Muscle layer of duodenum (tissue), 2 donors: ENCODE measurements around the gene THOC5.
"Not testable (repeated sequence)": the region's sequence is repeated elsewhere in the genome, so short reads cannot be mapped to it uniquely, and the experiment has no call there.

Experiments used
- H3K27ac ChIP-seq: one replicate; pipeline ENCODE4 v1.7.0; 2013; ENCODE audit warnings: mild to moderate bottlenecking, low read length
- H3K27me3 ChIP-seq: one replicate; pipeline ENCODE4 v1.7.0; 2013; ENCODE audit warnings: low read depth, mild to moderate bottlenecking, control low read depth, low read length
- H3K36me3 ChIP-seq, 2 donors: one replicate each; pipeline ENCODE4 v1.7.0; 2013; ENCODE audit warnings: low read length in 2 of 2, control low read depth in 1 of 2, mild to moderate bottlenecking in 1 of 2; ENCODE audit not compliant: insufficient read depth in 2 of 2, control insufficient read depth in 1 of 2
- H3K4me1 ChIP-seq, 2 donors: one replicate each; pipeline ENCODE4 v1.7.0; 2013; ENCODE audit warnings: low read length in 2 of 2, mild to moderate bottlenecking in 2 of 2, control low read depth in 1 of 2, moderate library complexity in 1 of 2; ENCODE audit not compliant: insufficient read depth in 2 of 2, control insufficient read depth in 1 of 2
- H3K4me3 ChIP-seq, 2 donors: one replicate each; pipeline ENCODE4 v1.7.0; 2013; ENCODE audit warnings: low read length in 2 of 2, low read depth in 1 of 2, mild to moderate bottlenecking in 1 of 2
- H3K9me3 ChIP-seq, 2 donors: one replicate each; pipeline ENCODE4 v1.7.0; 2013; ENCODE audit warnings: low read length in 2 of 2, control low read depth in 1 of 2, mild to moderate bottlenecking in 1 of 2; ENCODE audit not compliant: control insufficient read depth in 1 of 2
- donor health status: healthy.

THOC5 gene

GRCh38 chr22:29553351-29554224, at the start of gene THOC5:
TSS of gene THOC5 (minus strand) at chr22:29553757. CDS start at chr22:29549147, 4,610 bp downstream.
- Histone ChIP-seq H3K27ac (peak within 1 kb of the TSS; percentile 80), H3K27me3 (no peaks in the 10 kb centered on the region), H3K4me3 (peak within 1 kb of the TSS; percentile 80 to 94), H3K36me3 (peaks cover 12 to 32% of the 10 kb centered on the region in 2 donors), H3K4me1 (peaks cover 4 to 11% of the 10 kb centered on the region in 2 donors), H3K9me3 (no peaks in the 10 kb centered on the region)

DNA sequence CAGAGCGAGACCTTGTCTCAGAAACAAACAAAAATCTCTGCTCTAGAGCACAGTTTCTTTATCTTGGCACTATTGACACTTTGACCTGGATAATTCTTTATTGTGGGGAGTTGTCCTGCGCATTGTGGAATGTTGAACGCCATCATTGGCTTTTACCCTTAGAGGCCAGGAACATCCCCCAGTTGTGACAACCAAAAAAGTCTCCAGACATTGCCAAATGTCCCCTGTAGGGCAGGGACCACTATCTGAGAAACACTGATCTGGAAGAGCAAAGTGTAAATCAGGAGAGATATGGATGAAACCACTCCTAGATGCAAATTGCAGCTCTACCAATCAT, 45.1 kb upstream of the THOC5 start:
- no peak overlapping the region for H3K27ac ChIP-seq
- H3K27me3 ChIP-seq = no peaks in the 10 kb centered on the region
- H3K36me3 ChIP-seq = peaks cover 0 to 1% of the 10 kb centered on the region in 2 donors
- H3K4me1 ChIP-seq = no peaks in the 10 kb centered on the region
- no peaks in the 10 kb centered on the region for H3K9me3 ChIP-seq
- H3K4me3 ChIP-seq = no peak overlapping the region

- H3K4me1 ChIP-seq, H3K9me3 ChIP-seq, H3K27me3 ChIP-seq, H3K36me3 ChIP-seq, H3K27ac ChIP-seq, H3K4me3 ChIP-seq: not testable (repeated sequence)
Measured at GRCh38 chr22:29597871-29598683, 44.5 kb upstream of the THOC5 start.

GRCh38 chr22:29596408-29596807, 42.9 kb upstream of the THOC5 start:
- H3K27ac ChIP-seq = no peak overlapping the region
- H3K4me3 ChIP-seq = no peak overlapping the region
- H3K4me1 ChIP-seq = no peaks in the 10 kb centered on the region

GRCh38 chr22:29594447-29594846, 40.9 kb upstream of the THOC5 start:
- not testable (repeated sequence) for H3K27ac ChIP-seq, H3K36me3 ChIP-seq, H3K4me1 ChIP-seq, H3K4me3 ChIP-seq, H3K9me3 ChIP-seq, H3K27me3 ChIP-seq

More at GRCh38 chr22:29596408-29596807, 42.9 kb upstream of the THOC5 start:
- H3K9me3 ChIP-seq = no peaks in the 10 kb centered on the region
- H3K36me3 ChIP-seq = no peaks in the 10 kb centered on the region
- H3K27me3 ChIP-seq = no peaks in the 10 kb centered on the region

DNA sequence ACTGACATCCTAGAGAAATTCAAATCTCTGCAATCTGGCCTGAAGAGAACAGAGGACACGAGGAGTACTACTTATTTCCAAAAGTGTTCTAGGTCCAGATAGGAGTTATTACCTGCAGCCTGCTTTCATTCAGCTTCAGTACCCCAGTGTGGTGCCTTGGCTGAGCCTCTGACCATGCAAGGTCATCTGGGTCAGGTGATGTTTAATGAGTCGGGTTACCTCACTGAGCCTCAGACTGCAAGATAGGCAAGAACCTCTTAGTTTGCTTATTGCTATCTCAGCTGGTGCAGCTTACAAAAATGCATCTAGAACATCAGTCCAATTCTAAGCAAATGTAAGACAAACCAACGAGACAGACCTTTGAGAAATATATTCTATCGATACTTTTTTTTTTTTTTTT, 40.4 kb upstream of the THOC5 start:
- H3K9me3 ChIP-seq = no peaks in the 10 kb centered on the region
- H3K27me3 ChIP-seq = no peaks in the 10 kb centered on the region
- no peak overlapping the region for H3K27ac ChIP-seq
- no peaks in the 10 kb centered on the region for H3K36me3 ChIP-seq
- H3K4me3 ChIP-seq = no peak overlapping the region
- no peaks in the 10 kb centered on the region for H3K4me1 ChIP-seq

- no peak overlapping the region for H3K27ac ChIP-seq
- H3K4me3 ChIP-seq = no peak overlapping the region
- H3K27me3 ChIP-seq = no peaks in the 10 kb centered on the region
- H3K36me3 ChIP-seq = no peaks in the 10 kb centered on the region
- no peaks in the 10 kb centered on the region for H3K4me1 ChIP-seq
- H3K9me3 ChIP-seq = no peaks in the 10 kb centered on the region
Measured at GRCh38 chr22:29587938-29588699, 34.6 kb upstream of the THOC5 start.

DNA sequence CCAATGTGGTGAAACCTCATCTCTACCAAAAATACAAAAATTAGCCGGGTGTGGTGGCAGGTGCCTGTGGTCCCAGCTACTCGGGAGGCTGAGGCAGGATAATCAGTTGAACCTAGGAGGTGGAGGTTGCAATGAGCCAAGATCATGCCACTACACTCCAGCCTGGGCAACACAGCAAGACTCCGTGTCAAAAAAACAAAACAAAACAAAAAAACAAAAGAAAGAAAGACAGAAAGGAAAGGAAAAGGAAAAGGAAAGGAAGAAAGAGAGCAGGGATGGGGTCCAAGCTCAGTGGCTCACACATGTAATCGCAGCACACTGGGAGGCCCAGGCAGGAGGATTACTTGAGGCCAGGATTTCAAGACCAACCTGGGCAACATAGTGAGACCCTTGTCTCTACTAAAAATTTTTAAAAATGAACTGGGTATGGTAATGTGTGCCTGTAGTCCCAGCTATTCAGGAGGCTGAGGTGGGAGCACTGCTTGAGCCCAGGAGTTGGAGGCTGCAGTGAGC, 32.7 kb upstream of the THOC5 start:
- H3K4me1 ChIP-seq, H3K4me3 ChIP-seq, H3K27ac ChIP-seq, H3K36me3 ChIP-seq, H3K9me3 ChIP-seq, H3K27me3 ChIP-seq: not testable (repeated sequence)

DNA sequence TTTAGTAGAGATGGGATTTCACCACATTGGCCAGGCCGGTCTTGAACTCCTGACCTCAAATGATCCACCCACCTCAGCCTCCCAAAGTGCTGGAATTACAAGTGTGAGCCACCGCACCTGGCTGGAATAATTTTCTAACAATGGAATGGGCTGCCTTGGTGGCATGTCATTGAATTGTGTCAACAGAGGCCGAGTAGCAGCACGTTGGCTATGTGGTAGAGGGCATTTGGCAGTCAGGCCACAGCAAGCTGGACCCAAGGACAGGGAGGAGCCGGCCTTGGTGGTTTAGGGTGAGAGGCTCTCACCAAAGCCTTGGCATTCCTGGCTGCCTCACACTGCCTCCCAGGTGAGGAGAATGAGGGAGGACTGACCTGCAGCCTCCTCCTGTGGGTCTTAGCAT, 31.4 kb upstream of the THOC5 start:
- Histone ChIP-seq H3K36me3 (no peaks in the 10 kb centered on the region), H3K9me3 (no peaks in the 10 kb centered on the region), H3K4me3 (no peak overlapping the region), H3K27me3 (no peaks in the 10 kb centered on the region), H3K27ac (no peak overlapping the region), H3K4me1 (peaks cover 3 to 4% of the 10 kb centered on the region in 2 donors)

DNA sequence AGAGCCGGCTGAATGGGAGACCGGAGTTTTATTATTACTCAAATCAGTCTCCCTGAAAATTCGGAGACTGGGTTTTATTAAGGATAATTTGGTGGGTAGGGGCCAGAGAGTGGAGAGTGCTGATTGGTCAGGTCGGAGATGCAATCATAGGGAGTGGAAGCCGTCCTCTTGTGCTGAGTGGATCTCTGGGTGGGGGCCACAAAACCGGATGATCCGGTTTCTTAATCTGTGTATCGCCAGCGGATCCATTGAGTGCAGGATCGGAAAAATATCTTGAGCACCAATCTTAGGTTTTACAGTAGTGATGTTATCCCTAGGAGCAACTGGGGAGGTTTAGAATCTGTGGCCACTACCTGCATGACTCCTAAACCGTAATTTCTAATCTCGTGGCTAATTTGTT, 28.2 kb upstream of the THOC5 start:
- Histone ChIP-seq H3K4me1 (peaks cover 3 to 4% of the 10 kb centered on the region in 2 donors), H3K4me3 (peak overlapping the region in 1 of 2 donors; percentile 94), H3K27ac (no peak overlapping the region), H3K36me3 (no peaks in the 10 kb centered on the region), H3K27me3 (no peaks in the 10 kb centered on the region), H3K9me3 (no peaks in the 10 kb centered on the region)
